ENCODE data around the gene CAMTA1.

Gene CAMTA1

DNA sequence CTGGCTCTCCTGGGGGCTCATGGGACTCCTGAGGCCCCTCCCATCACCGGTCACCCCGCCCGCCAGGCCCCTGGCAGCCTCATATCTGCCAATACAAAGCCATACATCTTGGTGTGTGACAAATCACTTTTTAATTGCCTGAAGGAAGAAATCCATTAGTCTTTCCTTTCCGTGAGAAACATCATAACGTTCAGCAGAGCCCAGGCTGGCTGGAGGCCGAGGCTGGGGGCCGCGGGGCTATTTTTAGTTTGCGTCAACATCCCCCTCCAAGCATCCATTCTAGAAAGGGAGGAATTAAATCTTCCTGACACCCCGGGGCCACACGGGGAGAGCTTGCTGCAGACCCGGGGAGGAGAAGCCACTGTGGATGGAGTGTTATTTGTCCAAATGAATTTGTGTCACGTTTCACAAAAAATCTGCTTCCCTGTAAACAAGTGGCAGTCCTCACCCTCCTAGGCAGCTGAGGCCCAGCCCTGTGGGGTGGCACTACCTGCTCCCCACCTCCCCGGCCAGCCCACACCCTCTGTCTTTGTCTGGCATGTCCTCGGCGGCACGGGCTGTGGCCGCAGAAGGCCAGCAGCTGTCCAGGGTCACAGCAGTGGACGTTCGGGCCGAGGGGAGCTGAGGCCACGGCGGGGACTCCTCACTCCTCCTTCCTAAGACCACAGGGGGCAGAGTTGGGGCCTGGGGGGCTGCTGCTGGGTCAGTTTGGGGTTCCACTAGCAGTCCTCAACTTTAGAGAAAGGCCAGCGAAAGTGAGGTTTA, 749.0 kb downstream of the CAMTA1 start:
- no peak for DNase-seq

DNA sequence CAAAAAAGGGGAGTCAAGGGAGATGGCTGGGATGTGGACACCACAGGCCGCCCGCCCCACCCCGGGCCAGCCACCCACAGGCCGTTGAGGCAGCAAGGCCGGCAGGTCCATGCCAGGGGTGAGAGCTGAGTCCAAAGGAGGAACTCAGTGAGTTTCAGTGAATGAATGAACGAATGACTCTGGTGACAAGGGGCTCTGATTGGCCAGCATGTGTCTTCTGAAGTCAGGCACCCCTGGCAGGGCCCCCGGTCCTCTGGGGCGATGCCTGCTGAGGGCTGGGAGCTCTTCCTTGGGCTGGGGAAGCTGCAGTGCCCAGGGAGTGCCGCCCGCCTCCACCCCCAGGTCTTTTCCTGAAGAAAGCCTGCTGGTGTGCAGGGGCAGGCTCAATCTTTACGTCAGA, 749.8 kb downstream of the CAMTA1 start:
- no peak for DNase-seq

DNA sequence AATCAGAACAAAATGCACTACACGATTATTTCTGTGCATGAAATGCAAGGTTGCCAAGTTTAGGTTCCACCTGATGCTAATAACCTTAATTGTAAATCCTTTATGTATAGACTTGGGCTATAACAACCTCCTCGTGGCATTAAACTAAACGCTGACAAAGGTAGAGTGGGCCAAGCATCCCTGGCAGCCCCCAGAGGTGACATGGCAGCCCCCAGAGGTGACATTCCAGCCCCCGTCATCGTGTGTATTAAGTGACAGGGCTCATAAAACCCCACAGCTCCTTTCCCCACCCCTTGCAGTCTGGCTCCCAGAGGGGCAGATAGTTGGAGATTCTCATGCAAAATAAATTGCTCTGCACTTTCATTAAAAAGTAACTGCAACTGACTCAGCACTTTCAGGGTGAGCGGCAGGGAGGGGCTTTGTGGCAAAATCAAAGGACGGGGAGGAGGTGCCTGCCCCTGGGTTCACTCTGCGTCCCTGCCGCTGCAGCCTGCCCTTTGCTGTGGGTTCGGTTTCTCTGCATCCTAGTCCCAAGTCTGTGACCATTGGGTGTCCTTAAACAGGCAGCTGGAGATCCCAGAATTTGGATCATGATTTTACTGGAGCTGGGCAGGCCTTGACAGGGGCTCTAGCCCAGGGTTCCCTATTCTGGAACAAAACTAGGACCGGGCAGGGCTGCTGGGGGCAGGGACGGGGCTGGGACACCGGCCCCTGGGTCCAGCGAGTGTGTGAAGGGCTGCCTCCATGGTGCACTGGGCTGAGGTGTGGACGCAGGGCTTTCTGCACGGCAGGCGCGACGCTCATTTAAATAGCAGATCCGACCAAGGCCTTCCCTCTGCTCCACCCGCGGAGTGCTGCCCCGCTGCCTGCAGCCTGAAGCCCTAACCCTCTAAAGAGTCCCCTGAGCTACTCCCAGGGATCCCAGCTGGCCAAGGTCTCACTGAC, 751.0 kb downstream of the CAMTA1 start:
- no peak for DNase-seq

DNA sequence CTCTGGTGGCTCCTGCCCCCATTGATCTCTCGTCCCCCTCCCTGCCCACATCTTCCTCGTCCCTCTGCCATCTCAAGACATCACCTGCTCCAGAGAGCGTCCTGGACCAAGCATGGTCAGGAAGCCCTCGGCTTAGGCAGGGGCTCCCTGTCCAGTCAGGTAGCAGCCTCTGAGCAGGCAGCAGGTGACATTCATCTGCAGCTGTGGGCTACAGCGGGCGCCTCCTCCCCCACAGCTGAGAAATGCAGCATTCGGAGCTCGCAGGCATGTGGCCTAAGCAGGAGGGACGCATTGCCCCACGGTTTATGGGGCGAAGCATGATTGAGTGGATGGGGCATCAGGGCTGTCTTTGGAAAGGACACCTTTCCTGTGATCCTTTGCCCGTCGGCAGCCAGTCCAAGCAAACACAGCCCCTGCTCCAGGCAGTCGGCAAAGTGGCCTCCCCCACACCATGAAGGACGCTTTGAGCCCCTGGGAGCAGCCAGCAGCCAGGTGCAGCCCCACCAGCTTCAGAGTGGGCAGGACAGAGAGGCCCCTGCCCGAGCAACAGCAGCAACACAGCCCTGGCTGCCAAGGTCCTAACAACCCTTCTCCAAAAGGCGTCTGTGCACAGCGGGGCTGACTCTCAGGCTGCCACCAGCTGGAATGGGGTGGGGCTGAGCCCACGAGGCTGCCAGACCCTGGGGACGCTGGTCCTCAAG, 751.8 kb downstream of the CAMTA1 start:
- no peak for DNase-seq

DNA sequence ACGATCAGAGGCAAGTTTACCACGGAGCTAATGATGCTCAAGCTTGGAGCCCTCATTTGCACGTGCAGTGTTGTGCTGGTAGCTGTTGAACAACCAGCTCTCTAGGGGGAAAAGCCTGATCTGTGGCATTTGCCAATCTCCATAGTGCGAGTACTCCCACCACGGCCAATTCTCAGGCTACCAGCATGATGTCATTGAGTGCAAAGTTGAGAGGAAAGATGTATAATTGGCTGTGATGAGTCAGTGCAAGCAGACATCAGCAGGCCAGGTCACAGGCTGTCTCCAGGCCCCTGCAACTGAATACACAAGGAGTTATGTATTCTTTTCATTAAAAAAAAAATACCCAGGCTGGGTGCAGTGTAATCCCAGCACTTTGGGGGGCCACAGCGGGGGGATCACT, 752.8 kb downstream of the CAMTA1 start:
- no peak for DNase-seq

DNA sequence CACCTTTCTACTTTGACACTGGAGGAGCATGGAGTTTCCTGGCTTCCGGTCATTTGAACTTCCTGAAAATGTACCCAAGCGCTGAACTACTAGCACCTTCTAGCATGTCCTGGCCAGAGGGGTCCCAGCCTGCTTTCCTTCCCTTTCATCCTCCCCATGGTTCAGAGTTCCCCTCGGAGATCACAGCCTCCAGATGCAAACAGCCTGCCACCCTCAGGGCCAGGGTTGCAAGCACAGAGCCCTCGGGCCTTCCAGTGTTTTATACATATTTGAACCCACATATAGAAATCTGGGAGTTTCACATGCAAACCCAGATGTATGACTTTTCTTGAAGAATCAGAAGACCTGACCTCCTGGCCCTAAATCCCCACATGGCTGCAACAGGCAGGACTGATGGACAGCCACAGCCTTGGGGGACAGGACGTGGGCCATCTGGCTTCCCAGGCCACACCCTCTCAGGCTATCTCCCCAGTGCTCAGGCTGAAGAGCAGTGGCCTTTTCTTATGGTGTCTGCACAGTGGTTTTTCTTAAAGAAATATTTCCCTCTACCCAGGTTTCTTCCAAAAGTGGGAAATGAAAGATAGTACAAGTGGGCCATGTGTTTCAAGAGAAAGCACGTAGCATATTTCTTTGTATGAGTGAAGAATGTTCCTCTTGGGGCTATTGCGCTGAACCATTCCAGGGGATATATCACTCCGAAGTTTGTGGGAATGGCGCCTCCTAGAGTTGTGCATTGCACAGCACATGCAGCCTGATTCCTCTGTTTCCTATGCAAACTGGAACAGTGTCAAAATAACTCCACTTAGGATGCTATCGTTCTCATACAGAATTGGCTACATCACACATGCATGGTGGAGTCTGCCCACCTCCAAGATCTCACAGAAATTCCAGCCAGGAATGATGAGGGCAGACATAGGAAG, 753.9 kb downstream of the CAMTA1 start:
- no peak for DNase-seq

DNA sequence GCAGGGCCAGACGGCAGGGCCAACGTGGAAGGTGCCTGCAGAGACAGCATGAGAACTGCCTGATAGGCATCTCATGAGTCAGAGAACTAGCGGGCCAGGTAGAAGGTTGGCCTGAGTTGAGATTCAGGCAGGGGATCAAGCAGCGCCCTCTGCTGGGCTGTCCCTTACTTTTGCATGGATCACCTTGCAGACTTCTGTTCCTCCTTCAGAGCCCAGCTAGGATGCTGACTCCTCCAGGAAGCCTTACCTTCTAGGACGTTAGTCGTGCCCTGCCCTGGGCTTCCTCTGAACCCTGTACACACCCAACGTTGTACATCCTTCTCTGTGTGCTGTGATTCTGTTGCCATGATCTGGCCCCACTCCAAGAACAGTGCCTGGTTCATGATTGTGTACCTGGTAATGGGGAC, 754.5 kb downstream of the CAMTA1 start:
- no peak for DNase-seq

DNA sequence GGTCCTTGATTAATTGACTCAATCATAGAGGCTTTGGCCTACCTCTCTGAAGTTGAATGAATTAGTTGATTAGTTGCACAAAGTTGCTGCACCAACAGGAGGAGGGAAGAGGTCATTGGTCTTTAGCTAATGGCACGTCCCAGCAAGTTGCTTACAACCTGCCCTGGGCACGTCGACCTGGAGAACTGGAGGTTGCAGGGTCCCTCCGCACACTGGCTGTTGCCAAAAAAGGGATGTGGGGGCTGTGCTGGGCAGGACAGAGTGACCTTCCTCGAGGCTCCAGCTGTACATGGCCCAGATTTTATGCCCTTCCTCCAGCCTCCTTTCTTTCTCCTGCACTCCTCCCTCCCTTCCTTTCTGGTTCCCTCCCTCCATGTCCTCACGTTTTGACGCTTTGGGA, 755.6 kb downstream of the CAMTA1 start:
- no peak for DNase-seq

DNA sequence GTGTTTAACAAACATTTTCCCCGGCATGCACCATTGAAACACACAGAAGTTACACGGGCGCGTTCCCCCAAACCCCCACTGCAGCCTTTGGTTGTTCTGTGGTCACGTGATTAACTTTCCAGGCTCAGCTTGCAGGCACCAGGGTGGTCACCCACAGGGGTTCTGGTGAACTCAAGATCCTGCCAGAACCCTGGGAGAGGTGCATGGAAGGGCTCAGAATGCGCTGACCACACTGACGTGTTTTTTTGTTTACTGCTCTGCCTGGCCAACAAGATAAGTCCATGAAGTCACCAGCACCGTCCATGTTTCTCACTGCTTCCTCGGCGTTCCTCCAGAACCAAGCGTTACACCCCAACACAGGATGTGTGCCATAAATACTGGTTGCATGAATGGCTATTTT, 756.4 kb downstream of the CAMTA1 start:
- DNase-seq: no peak

DNA sequence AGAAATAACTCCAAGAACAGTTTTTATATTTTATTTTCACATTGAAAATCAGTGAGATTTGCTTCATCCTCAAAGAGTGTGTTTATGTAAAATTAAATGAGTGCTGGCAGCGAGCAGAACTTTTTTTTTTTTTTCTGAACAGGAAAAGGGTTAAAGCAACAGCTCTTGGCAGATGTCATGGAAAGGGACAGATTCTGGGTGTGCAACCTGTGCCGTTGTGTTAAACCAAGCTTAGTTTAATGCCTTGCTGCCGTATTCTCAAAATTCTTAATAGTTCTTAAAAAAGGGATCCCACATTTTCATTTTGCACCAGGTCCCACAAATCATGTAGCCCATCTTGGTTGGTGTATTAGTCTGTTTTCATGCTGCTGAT, 758.5 kb downstream of the CAMTA1 start:
- DNase-seq: no peak

DNA sequence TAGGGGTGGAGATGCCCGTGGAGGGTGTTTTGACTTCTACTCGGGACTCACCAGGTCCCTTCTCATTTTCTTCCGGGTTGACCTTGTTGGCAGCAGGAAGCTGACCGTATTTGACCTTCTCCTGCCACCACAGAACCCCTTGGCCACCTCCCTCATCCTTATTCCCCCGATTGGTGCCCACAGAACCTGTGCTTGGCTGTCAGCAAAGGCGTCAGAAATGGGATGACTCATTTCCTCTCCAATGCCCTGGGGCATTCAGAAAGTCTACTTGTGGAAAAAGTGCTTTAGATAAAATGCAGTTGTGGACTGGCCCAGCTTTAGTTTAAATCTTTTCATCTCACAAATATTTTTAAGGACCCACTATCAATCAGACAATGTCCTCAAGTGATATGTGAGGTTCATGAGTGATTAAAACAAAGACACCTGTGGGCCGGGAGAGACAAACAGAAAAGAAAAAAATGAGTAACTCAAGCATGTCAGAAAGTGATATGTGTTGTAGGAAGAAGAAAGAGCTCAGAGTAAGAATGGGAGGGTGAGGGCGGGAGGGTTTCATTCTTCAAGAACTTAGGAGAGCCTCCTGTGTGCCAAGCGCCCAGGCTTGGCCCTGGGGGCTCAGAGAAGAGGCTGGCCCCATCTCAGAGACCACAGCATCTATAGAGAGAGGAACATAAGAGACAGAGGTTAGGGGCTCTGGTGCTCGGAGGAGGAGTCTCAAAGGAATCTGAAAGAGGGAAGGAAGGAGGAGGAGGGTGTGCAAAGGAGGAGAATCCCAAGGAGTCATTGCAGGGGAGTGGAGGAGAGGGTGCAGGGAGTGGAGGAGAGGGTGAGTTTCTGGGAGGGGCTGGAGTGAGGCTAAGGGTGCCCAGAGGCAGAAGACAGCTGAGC, 764.3 kb downstream of the CAMTA1 start:
- DNase-seq: no peak

DNA sequence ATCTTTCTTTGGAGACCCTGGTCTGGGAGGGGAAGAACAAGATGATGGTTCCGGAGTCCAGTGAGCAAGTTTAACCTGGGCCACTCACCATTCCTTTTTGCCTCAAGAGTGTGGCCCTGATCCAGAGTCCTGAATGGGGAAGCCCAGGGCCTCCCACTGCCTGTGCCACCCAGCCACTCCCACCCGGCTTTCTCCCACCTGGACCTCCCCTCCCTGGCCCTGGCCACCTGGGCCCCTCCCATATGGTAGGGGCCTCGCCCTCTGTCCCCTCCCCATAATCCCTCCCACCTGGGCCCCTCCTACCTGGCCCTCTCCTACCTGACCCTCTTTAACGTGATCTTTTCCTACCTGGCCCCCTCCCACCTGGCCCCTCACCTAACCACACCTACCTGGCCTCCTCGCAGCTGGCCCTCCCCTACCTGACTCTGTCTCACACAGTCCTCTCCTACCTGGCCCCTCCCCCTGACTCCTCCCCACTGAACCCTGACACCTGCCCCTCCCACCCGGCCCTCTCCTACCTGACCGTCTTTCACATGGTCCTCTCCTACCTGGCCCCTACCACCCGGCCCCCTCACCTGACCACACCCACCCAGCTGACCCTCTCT, 765.1 kb downstream of the CAMTA1 start:
- DNase-seq: no peak

DNA sequence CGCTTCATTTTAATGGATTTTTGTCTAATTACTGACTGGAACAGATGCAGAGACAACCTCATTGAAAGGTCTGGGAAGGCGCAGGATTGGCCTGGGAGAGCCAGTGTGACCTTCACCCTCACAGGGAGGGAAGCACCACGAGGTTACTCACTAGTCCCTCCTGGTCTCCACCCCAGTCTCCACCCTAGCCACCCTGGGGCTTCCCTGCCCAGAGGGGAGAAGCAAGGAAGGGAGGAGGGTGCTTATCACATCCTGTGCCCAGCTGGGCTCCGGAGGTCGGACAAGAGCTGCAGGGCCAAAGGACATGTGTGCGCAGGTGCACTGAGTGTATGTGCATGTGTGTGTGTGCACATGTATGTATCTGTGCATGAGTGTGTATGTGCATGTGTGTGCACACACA, 765.7 kb downstream of the CAMTA1 start:
- no peak for DNase-seq

DNA sequence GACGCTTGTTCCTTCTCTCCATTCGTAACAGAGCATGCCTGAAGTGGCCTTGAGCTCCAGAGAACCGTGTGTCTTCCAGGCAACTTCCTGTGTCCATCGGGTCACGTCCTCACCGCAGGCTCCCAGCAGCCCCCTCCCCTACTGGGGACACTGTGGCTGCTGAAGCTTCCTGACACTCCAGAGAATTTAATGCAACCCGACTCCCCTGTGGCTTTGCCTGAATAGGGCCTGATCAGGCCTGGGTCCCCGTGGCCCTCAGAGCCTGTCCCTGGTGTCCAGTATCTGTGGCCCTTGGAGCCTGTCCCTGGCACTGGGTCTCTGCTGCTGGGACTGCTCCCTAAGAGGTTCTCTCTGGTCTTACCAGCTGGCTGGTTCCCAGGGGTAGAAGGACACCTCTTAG, 766.2 kb downstream of the CAMTA1 start:
- no peak for DNase-seq

DNA sequence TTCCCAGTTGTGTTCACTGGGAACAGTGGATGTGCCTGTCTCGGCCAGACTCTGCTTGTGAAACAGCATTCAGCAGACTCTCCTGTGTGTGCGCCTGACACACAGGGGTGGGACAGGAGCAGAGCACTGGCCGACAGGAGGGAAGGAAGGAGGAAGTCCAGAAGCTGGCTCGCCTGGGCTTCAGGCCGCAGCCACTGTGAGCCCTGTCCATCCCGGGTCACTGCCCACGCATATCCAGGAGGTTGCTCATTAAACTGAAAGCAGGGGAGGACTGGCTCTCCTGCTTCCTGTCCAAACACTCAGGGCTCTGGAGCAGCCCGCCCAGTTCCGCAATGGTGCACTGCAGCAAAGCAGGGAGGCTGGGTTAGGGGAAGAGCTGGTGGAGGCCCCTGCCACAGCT, 767.1 kb downstream of the CAMTA1 start:
- no peak for DNase-seq

DNA sequence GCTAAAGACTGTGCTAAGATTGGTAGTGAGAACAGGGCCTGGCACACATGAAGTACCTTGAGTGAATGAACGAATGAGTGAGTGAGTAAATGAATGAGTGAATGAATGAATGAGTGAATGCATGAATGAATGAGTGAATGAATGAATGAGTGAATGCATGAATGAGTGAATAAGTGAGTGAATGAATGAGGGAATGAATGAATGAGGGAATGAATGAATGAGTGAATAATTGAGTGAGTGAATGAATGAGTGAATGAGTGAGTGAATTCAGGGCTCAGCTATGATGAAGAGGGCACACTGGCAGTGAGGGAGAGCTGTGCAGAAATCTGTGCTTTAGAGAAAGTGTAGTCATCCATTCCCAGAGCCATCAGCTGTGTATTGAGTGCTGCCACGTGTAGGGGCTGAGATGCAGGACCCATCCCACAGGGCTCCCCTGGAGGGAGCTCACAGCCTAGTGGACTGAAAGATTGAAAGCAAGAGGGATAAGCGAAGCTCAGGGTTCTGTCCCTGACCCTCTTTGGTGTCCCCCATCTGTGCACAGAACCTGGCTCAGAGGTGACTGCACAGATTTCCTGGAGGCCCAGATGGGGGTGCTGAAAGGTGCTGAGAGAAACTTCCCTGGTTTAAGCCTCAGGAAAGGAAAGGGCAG, 767.9 kb downstream of the CAMTA1 start:
- no peak for DNase-seq

DNA sequence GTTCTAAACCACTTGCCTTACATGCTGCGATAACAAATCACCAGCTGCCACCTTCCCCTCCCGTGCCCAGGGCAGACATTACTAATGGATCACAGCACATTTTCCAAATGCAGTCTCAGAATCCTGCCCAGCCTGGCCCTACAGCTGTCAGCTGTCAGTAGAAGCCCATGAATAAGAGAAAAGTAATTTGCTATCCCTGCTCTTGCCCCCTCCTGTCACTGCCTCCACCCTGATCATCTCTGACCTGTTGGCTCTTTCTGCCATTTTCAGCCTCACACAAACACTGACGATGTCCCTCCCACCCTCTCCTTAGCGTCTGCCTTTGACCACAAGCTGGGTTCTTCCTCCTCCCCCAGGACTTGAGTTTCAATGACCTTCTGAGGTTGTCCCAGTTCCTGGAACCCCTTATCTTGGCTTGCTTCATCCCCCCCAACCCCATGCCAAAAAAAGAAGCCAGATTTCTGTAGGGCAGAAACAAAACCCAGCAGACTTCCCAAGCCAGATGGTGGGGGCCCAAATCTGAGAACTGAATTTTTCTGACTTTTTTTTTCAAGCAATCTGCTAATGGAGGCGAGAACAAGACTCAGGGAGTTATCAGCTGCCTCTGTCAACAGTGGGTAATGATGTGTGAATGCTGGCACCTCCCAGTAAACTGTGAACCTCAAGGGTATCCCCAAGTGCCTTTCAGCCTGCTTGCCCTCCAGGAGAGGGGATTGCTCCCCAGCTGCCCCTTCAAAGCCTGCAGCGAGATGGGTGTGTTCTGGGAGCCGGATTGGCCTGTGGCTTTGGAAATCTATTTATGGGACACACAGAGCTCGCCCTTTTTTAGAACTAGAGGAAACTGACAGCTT, 769.4 kb downstream of the CAMTA1 start:
- no peak for DNase-seq

DNA sequence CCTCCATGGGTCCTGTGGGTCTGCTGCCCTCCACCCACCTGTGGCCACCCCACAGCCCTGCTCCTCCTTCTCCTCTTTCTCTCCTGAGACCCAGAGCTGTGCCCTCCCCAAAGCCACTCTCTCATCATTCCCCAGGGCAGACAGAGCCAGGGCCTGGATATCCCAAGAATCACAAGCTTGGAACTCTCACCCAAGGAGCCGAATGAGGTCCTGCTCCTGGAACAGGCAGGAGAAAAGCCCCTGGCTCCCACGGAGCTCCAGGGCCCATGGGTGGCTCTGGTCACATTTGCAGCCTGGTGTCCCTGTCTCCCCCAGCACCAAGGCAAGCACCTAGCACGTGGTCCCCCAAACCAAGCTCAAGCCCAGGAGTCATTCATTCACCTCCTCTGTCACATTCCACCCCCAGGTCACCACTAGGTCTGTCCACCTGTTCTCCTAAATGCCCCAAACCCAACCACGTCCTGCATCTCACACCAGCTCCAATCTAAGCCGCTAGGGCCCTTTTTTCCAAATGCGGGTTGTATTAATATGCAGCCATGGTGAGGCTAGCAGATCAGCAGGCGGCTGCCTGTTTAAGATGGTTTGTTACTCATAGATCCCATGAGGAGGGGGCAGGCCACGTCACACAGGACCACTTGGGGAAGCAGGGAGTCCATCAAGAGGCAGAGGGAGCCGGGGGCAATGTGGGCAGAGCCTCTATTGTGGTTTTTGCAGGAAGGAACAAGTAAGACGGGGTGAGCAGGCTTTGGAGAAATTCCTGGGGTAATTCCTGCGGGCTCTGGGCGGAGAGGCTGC, 770.3 kb downstream of the CAMTA1 start:
- no peak for DNase-seq

Measured in GDM1 (cell line).